Activated CD8-positive, alpha-beta T cell treated with anti-CD3 and anti-CD28 coated beads for 36 hours (primary cell): Measurements from ENCODE around the gene FREY1. TPM values are rescaled to one million over a fixed set of nuclear protein-coding genes. Genes with fewer than 3 reads are reported as not detected.

Experiments used
- ATAC-seq: fragments of 200-7000 bp; cut with Tn5 transposase; one replicate; pipeline ENCODE4 v1.10.0; 2021; ENCODE audit warnings: mild to moderate bottlenecking, moderate library complexity
- CTCF ChIA-PET: fragments of 350-600 bp; sonication (Branson Sonifier 250); formaldehyde crosslinking; loops from one replicate; lab custom pipeline; 2021; ENCODE audit warnings: antibody characterized with exemption; lab: Charles Lee
- POLR2A ChIA-PET: fragments of 350-600 bp; sonication (Branson Sonifier 250); formaldehyde crosslinking; loops from one replicate; lab custom pipeline; 2021; ENCODE audit warnings: antibody characterized with exemption; lab: Charles Lee
- DNase-seq: peaks from one replicate; pipeline ENCODE4 v3.0.0-alpha.2; 2020
- H3K27ac Mint-ChIP-seq: one replicate; pipeline ENCODE4 v1.8.0; 2021; ENCODE audit warnings: mild to moderate bottlenecking, mixed read lengths
- H3K27me3 Mint-ChIP-seq: one replicate; pipeline ENCODE4 v1.8.0; 2021; ENCODE audit warnings: mixed read lengths
- H3K36me3 Mint-ChIP-seq: one replicate; pipeline ENCODE4 v1.8.0; 2021; ENCODE audit warnings: low read depth, mixed read lengths
- H3K4me1 Mint-ChIP-seq: one replicate; pipeline ENCODE4 v1.8.0; 2021; ENCODE audit warnings: low read depth, mixed read lengths
- H3K4me3 Mint-ChIP-seq: one replicate; pipeline ENCODE4 v1.8.0; 2021; ENCODE audit warnings: mild to moderate bottlenecking, moderate library complexity, mixed read lengths
- H3K9me3 Mint-ChIP-seq: one replicate; pipeline ENCODE4 v1.8.0; 2021; ENCODE audit warnings: mixed read lengths
- intact Hi-C: fragments of 100-400 bp; cut with micrococcal nuclease; formaldehyde crosslinking; loops from one replicate; pipeline ENCODE4 v1.10.0; 2022
- total RNA-seq, 2 experiments: library from RNA; stranded (reverse); gene quantifications; one replicate each; pipeline ENCODE4 v1.2.3, GENCODE V29; 2021
- TF ChIP-seq, protein P1 (sequence below): fragments of 200-600 bp; IDR thresholded peaks from one replicate; pipeline ENCODE4 v1.8.0; 2022; ENCODE audit warnings: antibody characterized with exemption, mild to moderate bottlenecking

FREY1 gene
- total RNA-seq, 2 experiments from 2014 or later: 0.43 to 0.72 TPM

DNA sequence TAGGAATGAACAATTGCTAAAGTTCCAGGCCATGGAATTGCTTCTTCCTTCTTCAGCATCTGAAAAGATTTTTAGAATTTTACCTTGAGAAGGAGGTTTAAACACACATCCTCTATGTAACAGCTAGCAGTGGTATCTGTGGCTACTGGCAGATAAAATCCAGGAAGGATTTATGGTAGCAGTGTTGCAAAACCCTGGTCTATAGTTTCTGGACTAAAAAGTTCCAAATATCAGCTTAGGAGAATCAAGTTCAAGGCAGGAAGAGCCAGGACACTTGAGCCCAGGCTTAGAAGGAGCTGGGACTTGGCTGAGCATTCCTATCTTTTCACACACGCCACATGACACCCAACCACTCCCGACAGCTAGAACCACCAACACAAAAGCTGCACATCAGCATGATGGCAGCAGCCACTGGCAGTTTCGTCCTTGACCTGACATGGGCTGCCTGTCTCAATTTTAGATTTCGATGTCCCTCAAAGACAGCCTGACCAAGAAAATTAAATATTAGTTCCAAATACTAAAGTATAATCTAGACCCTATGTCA lies 29.5 kb upstream of the FREY1 start:
- H3K36me3 Mint-ChIP-seq: peaks cover 2% of the 10 kb centered on the region

DNA sequence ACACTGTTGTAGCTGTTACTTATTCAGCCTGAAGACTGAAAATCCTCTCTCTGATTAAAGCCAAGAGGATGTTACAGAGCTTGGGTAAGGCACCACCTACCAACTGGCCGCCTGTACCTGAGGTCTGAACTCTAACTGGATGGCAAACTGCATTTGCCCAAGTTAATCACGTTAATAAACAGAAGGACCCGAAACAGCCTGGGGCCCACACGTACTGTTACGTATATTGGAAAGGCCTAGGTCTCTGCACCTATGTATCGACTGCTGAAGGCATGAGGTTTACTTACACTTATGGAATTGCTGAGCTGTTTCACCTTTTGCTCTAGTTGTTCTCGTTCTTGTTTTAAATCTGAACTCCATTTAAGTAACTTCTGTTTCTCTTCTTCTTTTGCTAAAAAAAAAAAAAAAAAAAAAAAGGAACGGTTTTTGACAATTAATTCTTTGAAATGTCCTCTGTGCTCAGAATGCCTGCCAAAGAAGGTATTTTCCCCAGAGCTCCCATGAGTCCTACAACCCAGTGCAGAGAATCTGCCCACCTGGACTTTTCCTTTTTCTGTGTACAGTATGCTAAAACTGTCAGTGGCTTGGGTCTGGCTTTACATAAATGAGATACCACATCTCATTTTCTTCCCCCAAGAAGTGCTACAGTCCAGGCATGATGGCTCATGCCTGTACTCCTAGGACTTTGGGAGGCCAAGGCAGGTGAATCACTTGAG lies 28.4 kb upstream of the FREY1 start:
- Mint-ChIP-seq H3K4me1 (peaks cover 7% of the 10 kb centered on the region), H3K36me3 (peaks cover 2% of the 10 kb centered on the region)

More for the DNA sequence above, 29.5 kb upstream of the FREY1 start:
- H3K4me1 Mint-ChIP-seq: no peaks in the 10 kb centered on the region
- intact Hi-C loops: no loop called here
- H3K27me3 Mint-ChIP-seq: no peaks in the 10 kb centered on the region
- no peaks in the 10 kb centered on the region for H3K9me3 Mint-ChIP-seq
- no peak overlapping the region for H3K27ac Mint-ChIP-seq
- ATAC-seq (no peak), DNase-seq (no peak)
- H3K4me3 Mint-ChIP-seq: no peak overlapping the region
- ChIA-PET POLR2A (interaction anchor here (1.1 kb wide), 1 partner anchor 19 kb away, joined by 4 read pairs; the partner anchor contains the start of gene PEX16), CTCF (interaction anchor here (2.1 kb wide), 1 partner anchor 28 kb away, joined by 14 read pairs; no protein-coding TSS in a partner anchor)
- TF ChIP-seq, protein P1, sequence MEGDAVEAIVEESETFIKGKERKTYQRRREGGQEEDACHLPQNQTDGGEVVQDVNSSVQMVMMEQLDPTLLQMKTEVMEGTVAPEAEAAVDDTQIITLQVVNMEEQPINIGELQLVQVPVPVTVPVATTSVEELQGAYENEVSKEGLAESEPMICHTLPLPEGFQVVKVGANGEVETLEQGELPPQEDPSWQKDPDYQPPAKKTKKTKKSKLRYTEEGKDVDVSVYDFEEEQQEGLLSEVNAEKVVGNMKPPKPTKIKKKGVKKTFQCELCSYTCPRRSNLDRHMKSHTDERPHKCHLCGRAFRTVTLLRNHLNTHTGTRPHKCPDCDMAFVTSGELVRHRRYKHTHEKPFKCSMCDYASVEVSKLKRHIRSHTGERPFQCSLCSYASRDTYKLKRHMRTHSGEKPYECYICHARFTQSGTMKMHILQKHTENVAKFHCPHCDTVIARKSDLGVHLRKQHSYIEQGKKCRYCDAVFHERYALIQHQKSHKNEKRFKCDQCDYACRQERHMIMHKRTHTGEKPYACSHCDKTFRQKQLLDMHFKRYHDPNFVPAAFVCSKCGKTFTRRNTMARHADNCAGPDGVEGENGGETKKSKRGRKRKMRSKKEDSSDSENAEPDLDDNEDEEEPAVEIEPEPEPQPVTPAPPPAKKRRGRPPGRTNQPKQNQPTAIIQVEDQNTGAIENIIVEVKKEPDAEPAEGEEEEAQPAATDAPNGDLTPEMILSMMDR: no peak

DNA sequence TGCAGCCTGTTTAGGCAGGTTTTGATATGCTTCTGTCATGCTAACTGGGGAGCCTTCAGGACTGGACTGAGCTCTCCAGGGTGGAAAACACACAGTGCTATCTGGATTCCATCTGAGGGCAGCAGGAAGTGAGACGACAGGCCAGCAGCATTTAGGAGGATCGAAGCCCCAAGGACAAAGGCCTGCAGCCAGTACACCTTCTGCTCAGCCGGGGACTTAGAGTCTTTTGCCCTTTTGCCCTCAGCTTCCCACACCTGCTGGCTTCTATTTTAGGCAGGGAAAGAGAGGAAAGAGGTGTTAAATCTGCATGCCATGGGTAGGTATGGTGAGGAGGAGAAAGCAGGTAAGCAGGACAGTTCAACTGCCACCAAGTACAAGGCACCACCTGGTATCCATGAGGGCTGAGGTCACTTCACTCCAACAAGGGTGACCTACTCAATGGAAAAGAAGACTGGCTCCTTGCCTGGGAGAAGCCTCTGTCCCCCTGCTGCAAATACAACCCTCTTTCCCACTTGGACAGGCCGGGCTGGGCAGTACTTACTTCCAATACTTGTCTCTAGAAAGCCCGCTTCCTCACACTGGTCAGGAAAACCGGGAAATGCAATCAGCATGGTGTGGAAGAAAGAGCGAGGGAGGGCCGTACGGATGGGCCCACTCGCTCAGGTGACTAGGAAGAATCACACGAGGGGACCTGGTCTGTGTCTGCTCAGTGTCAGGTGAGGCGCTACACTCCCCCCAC lies 27.7 kb upstream of the FREY1 start:
- POLR2A ChIA-PET: interaction anchor here (0.7 kb wide), 1 partner anchor 51 kb away, joined by 3 read pairs; no protein-coding TSS in a partner anchor

More for the DNA sequence above, 28.4 kb upstream of the FREY1 start:
- no peak for ATAC-seq
- Mint-ChIP-seq H3K4me3 (no peak overlapping the region), H3K27ac (no peak overlapping the region), H3K27me3 (no peaks in the 10 kb centered on the region), H3K9me3 (no peaks in the 10 kb centered on the region)
- ChIA-PET CTCF (interaction anchor here (2.1 kb wide), 1 partner anchor 30 kb away, joined by 14 read pairs; no protein-coding TSS in a partner anchor), POLR2A (interaction anchor here (1.1 kb wide), 1 partner anchor 18 kb away, joined by 4 read pairs; the partner anchor contains the start of gene PEX16)
- TF ChIP-seq, protein P1: no peak
- DNase-seq: no peak
- intact Hi-C loops: no loop called here

DNA sequence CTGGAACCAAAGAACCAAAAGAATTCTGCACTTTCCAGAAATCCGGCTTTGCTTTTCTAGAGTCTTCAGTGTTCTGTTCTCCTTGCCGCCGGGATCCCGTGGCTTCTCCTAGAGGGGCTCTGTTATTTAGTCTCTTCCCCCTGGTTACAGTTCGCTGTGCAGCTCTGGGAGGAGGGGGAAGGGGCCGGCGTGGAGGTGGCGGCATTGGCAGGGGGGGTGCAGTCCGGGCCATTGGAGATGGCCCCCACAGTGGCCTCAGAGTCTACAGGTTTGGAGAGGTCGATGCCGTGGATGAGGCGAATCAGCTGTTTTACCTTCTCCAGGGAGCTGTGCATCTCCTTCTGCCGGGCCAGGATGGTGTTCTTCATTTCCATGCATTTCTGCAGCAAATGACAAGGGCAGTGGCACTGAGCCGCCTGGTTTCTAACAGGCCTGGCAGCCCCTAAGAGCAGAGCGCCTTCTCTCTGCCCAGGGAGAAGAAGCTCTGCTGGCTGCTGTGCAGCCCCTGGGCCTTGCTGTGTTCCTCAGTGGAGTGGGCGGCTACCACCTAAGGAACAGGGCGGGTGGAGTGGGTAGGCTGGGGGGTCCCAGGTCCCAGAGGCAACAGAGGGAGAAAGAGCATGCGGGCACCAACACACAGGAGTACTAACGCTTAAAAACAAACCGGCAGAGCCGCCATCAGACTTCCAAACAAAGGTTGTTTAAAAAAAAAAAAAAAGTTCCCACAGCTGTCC lies 26.9 kb upstream of the FREY1 start:
- H3K27me3 Mint-ChIP-seq: no peaks in the 10 kb centered on the region

More for the DNA sequence above, 27.7 kb upstream of the FREY1 start:
- CTCF ChIA-PET: interaction anchor here (0.6 kb wide), 1 partner anchor 599 kb away, joined by 3 read pairs; no protein-coding TSS in a partner anchor
- Mint-ChIP-seq H3K4me1 (peaks cover 14% of the 10 kb centered on the region), H3K9me3 (no peaks in the 10 kb centered on the region), H3K36me3 (peaks cover 2% of the 10 kb centered on the region), H3K4me3 (no peak overlapping the region), H3K27me3 (no peaks in the 10 kb centered on the region), H3K27ac (no peak overlapping the region)
- TF ChIP-seq, protein P1: no peak
- no peak for DNase-seq
- ATAC-seq: no peak
- intact Hi-C loops: no loop called here

More for the DNA sequence above, 26.9 kb upstream of the FREY1 start:
- intact Hi-C loops: no loop called here
- peaks cover 2% of the 10 kb centered on the region for H3K36me3 Mint-ChIP-seq
- POLR2A ChIA-PET: interaction anchor here (0.7 kb wide), 1 partner anchor 50 kb away, joined by 3 read pairs; no protein-coding TSS in a partner anchor
- TF ChIP-seq, protein P1: no peak
- ATAC-seq: no peak
- no peak overlapping the region for H3K27ac Mint-ChIP-seq
- no peak for DNase-seq
- CTCF ChIA-PET: interaction anchor here (0.6 kb wide), 1 partner anchor 598 kb away, joined by 3 read pairs; no protein-coding TSS in a partner anchor
- no peak overlapping the region for H3K4me3 Mint-ChIP-seq
- peaks cover 18% of the 10 kb centered on the region for H3K4me1 Mint-ChIP-seq
- H3K9me3 Mint-ChIP-seq: no peaks in the 10 kb centered on the region
